Neutrophil (primary cell): ENCODE measurements around the gene NOS3.

Experiments used
- H3K27ac ChIP-seq: fragments of 200-600 bp; sonication (generic); 2 replicates; pipeline ENCODE4 v1.5.1; 2016; ENCODE audit warnings: mild to moderate bottlenecking, moderate library complexity
- H3K27me3 ChIP-seq: fragments of 200-600 bp; sonication (generic); 2 replicates; pipeline ENCODE4 v1.6.0; 2016; ENCODE audit warnings: mild to moderate bottlenecking
- H3K36me3 ChIP-seq: fragments of 200-600 bp; sonication (generic); 2 replicates; pipeline ENCODE4 v1.5.1; 2017
- H3K4me1 ChIP-seq, 2 experiments: fragments of 200-600 bp in 1 of 2; sonication (generic) in 1 of 2; 1 replicate in 1 of 2; 2 replicates in 1 of 2; pipeline versions ENCODE4 v1.5.1 to v1.6.1; 2013 to 2016; ENCODE audit warnings: low read depth in 1 of 2, low read length in 1 of 2, mild to moderate bottlenecking in 1 of 2, moderate library complexity in 1 of 2; ENCODE audit not compliant: control insufficient read depth in 1 of 2, insufficient read depth in 1 of 2
- H3K4me3 ChIP-seq, 2 experiments: fragments of 200-600 bp in 1 of 2; sonication (generic) in 1 of 2; 1 replicate in 1 of 2; 2 replicates in 1 of 2; pipeline ENCODE4 v1.5.1; 2013 to 2016; ENCODE audit warnings: low read depth in 1 of 2, low read length in 1 of 2, mild to moderate bottlenecking in 1 of 2, moderate library complexity in 1 of 2
- H3K9me3 ChIP-seq: fragments of 200-600 bp; sonication (generic); 2 replicates; pipeline ENCODE4 v1.5.1; 2016
- CTCF ChIP-seq: fragments of 200-600 bp; sonication (generic); IDR thresholded peaks from 2 replicates; pipeline ENCODE4 v1.5.1; 2016; ENCODE audit warnings: antibody characterized with exemption

Gene NOS3

GRCh38 chr7:151007469-151007898 is 16.7 kb downstream of the NOS3 start:
- H3K27me3 ChIP-seq, result peaks cover 87% of the 10 kb centered on the region
- H3K27ac ChIP-seq, result no peak overlapping the region
- H3K9me3 ChIP-seq, result no peaks in the 10 kb centered on the region
- H3K36me3 ChIP-seq, result no peaks in the 10 kb centered on the region
- H3K4me1 ChIP-seq, result peaks cover 5 to 7% of the 10 kb centered on the region in 2 experiments
- no peak for TF ChIP-seq CTCF
- no peak overlapping the region for H3K4me3 ChIP-seq

GRCh38 chr7:151008143-151008510 is 17.3 kb downstream of the NOS3 start:
- Histone ChIP-seq H3K9me3 (no peaks in the 10 kb centered on the region), H3K4me1 (peaks cover 5 to 7% of the 10 kb centered on the region in 2 experiments), H3K27ac (no peak overlapping the region), H3K27me3 (peaks cover 93% of the 10 kb centered on the region), H3K36me3 (no peaks in the 10 kb centered on the region), H3K4me3 (no peak overlapping the region)
- TF ChIP-seq CTCF, result no peak

DNA sequence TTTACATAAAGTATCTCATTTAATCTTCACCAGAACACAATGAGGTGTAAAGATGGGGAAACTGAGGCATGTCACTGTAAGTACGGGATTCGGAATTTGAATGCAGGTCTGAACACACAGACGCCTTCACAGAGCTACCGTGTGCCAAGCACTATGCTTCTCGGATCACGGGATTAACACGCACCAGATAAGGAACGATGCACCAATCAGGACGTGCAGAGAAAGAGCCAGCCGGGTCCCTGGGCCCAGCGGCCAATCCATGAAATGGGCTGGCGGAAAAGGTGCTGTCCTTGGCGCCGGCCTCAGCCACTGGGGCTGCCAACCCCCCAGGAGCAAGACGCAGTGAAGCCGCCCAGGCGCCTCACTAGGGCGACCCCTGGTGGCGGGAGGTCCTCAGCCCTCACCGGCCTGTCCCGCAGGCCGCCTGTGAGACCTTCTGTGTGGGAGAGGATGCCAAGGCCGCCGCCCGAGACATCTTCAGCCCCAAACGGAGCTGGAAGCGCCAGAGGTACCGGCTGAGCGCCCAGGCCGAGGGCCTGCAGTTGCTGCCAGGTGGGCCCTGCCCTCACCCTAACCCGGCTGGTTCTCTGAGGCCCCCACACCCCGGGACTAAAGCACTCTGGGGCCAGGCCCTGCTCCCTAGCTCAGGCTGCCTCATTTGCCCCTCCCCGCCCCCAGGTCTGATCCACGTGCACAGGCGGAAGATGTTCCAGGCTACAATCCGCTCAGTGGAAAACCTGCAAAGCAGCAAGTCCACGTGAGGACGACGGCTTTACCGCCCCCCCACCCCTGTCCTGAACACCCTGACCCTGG is 17.9 kb downstream of the NOS3 start:
- H3K4me3 ChIP-seq, result peak overlapping the region in 1 of 2 experiments; percentile 28
- H3K36me3 ChIP-seq, result no peaks in the 10 kb centered on the region
- no peaks in the 10 kb centered on the region for H3K9me3 ChIP-seq
- H3K27ac ChIP-seq, result no peak overlapping the region
- TF ChIP-seq CTCF, result peak; percentile 43
- H3K27me3 ChIP-seq, result peaks cover 93% of the 10 kb centered on the region
- peaks cover 6 to 11% of the 10 kb centered on the region in 2 experiments for H3K4me1 ChIP-seq

- Histone ChIP-seq H3K9me3 (no peaks in the 10 kb centered on the region), H3K4me3 (no peak overlapping the region), H3K36me3 (no peaks in the 10 kb centered on the region), H3K4me1 (peaks cover 12 to 17% of the 10 kb centered on the region in 2 experiments), H3K27me3 (peaks cover 93% of the 10 kb centered on the region), H3K27ac (no peak overlapping the region)
- no peak for TF ChIP-seq CTCF
These were observed 18.7 kb downstream of the NOS3 start for GRCh38 chr7:151009327-151010036.

GRCh38 chr7:151010037-151010306 is 19.2 kb downstream of the NOS3 start:
- Histone ChIP-seq H3K27ac (no peak overlapping the region), H3K9me3 (no peaks in the 10 kb centered on the region), H3K27me3 (peaks cover 93% of the 10 kb centered on the region), H3K4me3 (no peak overlapping the region), H3K36me3 (no peaks in the 10 kb centered on the region), H3K4me1 (peaks cover 16 to 17% of the 10 kb centered on the region in 2 experiments)
- TF ChIP-seq CTCF, result no peak
